ENCODE measurements around the gene IGFBPL1.

GRCh38 chr9:38357350-38358114 lies 66.7 kb downstream of the IGFBPL1 start:
- TF ChIP-seq CTCF (IDR thresholded peaks at IDR 0.05), result no peak
- TF ChIP-seq ZFX (IDR thresholded peaks at IDR 0.05; ENCODE audit: borderline replicate concordance), result no peak
